K562 (cell line): ENCODE results near the gene DARS2. TPM values are rescaled to one million over a fixed set of nuclear protein-coding genes. Genes with fewer than 3 reads are reported as not detected.

Experiments used
- ATAC-seq: fragments of 200-7000 bp; cut with Tn5 transposase; 3 replicates; pipeline ENCODE4 v1.9.1; 2020; ENCODE audit warnings: moderate library complexity
- BruUV-seq: library from RNA; stranded (reverse); fragments of 400-500 nt; replicated peaks from 2 replicates; lab custom pipeline; 2021; lab: Mats Ljungman, UMichigan
- CTCF ChIA-PET: fragments of 300-600 bp; formaldehyde crosslinking; extraction: SDS; loops from one replicate; lab custom pipeline; 2021; ENCODE audit warnings: low intra/inter-chr PET ratio; lab: Yijun Ruan, JAX
- POLR2A ChIA-PET: fragments of 300-600, 350-650 bp; sonication (Branson Sonifier 250); formaldehyde crosslinking; extraction: SDS; loops from one replicate; lab custom pipeline; 2021; ENCODE audit warnings: antibody characterized with exemption, inconsistent platforms; lab: Yijun Ruan, JAX
- DNase-seq, 4 experiments: peaks; one replicate each; pipeline versions ENCODE4 v3.0.0 to v3.0.0-alpha.2; 2011 to 2018; ENCODE audit warnings: low spot score in 3 of 4, mixed read lengths in 3 of 4; ENCODE audit errors: extremely low read depth in 1 of 4
- FAIRE-seq: peaks from 2 replicates; lab custom pipeline; 2011; peaks lifted over from hg19 to GRCh38; lab: Jason Lieb, UNC
- H2AFZ ChIP-seq: 2 replicates; pipeline ENCODE4 v1.6.0; 2011; ENCODE audit warnings: low read depth, low read length, control low read depth, inconsistent platforms
- H3K27ac ChIP-seq: fragments of 200-600 bp; 3 replicates; pipeline ENCODE4 v1.8.0; 2011; ENCODE audit warnings: low read depth, mild to moderate bottlenecking, control low read depth, inconsistent platforms, low read length, moderate library complexity, mixed read lengths; ENCODE audit errors: extremely low read depth
- H3K27me3 ChIP-seq, 2 experiments: fragments of 300-600 bp in 1 of 2; 2 replicates in 1 of 2; 3 replicates in 1 of 2; pipeline versions ENCODE4 v1.6.0 to v1.8.0; 2011; ENCODE audit warnings: inconsistent platforms in 2 of 2, low read length in 2 of 2, mild to moderate bottlenecking in 1 of 2, mixed read lengths in 1 of 2, moderate library complexity in 1 of 2; ENCODE audit not compliant: control insufficient read depth in 2 of 2, insufficient read depth in 2 of 2
- H3K36me3 ChIP-seq: fragments of 300-600 bp; 3 replicates; pipeline ENCODE4 v1.8.0; 2011; ENCODE audit warnings: mild to moderate bottlenecking, low read length, inconsistent platforms; ENCODE audit not compliant: control insufficient read depth, insufficient read depth
- H3K4me1 ChIP-seq, 2 experiments: fragments of 200-600 bp in 1 of 2; replicated peaks in 1 of 2; 2 replicates in 1 of 2; 3 replicates in 1 of 2; pipeline versions ENCODE4 v1.5.1 to v1.8.0; 2011; ENCODE audit warnings: inconsistent platforms in 2 of 2, low read length in 2 of 2, mild to moderate bottlenecking in 1 of 2, mixed read lengths in 1 of 2, moderate library complexity in 1 of 2; ENCODE audit not compliant: control insufficient read depth in 2 of 2, insufficient read depth in 2 of 2
- H3K4me2 ChIP-seq: 2 replicates; pipeline ENCODE4 v1.6.1; 2011; ENCODE audit warnings: low read length, control low read depth, inconsistent platforms, mixed read lengths; ENCODE audit not compliant: insufficient read depth
- H3K4me3 ChIP-seq: fragments of 200-600 bp; sonication (generic), shearing (Covaris generic); 2 replicates; pipeline ENCODE4 v1.5.1; 2016; ENCODE audit warnings: control low read depth, inconsistent platforms
- H3K79me2 ChIP-seq: fragments of 200-600 bp; 3 replicates; pipeline ENCODE4 v1.8.0; 2011; ENCODE audit warnings: low read length, inconsistent platforms; ENCODE audit not compliant: control insufficient read depth, insufficient read depth
- H3K9ac ChIP-seq, 2 experiments: 2 replicates each; pipeline versions ENCODE4 v1.6.0 to v1.6.1; 2011; ENCODE audit warnings: low read depth in 2 of 2, low read length in 2 of 2, control low read depth in 1 of 2, inconsistent platforms in 1 of 2, mild to moderate bottlenecking in 1 of 2, mixed read lengths in 1 of 2; ENCODE audit not compliant: insufficient read depth in 1 of 2
- H3K9me1 ChIP-seq: one replicate; pipeline ENCODE4 v1.6.0; 2011; ENCODE audit warnings: inconsistent platforms, mild to moderate bottlenecking, low read length, moderate library complexity; ENCODE audit not compliant: control insufficient read depth, insufficient read depth
- H3K9me3 ChIP-seq: replicated peaks from 2 replicates; pipeline ENCODE4 v1.5.1; 2011; ENCODE audit warnings: low read depth, low read length, inconsistent platforms; ENCODE audit not compliant: control insufficient read depth, insufficient read depth
- H4K20me1 ChIP-seq: replicated peaks from 2 replicates; pipeline ENCODE4 v1.6.1; 2011; ENCODE audit warnings: low read length, inconsistent platforms, mixed read lengths; ENCODE audit not compliant: control insufficient read depth, insufficient read depth
- CBFB ChIP-seq: sonication (generic); formaldehyde crosslinking; IDR thresholded peaks from 2 replicates; pipeline ENCODE4 v1.4.0; 2020; ENCODE audit warnings: mild to moderate bottlenecking, missing genetic modification reagents
- CTBP1 ChIP-seq: fragments of 450-650 bp; IDR thresholded peaks from 2 replicates; pipeline ENCODE4 v1.6.1; 2016; ENCODE audit warnings: borderline replicate concordance
- ELF1 ChIP-seq: fragments of 200-800 bp; sonication (Bioruptor generic); IDR thresholded peaks from 2 replicates; pipeline ENCODE4 v1.6.1; 2016; ENCODE audit warnings: missing genetic modification characterization, missing compliant biosample characterization
- EP400 ChIP-seq: fragments of 450-650 bp; IDR thresholded peaks from 2 replicates; pipeline ENCODE4 v1.6.1; 2017; ENCODE audit warnings: antibody characterized with exemption, mild to moderate bottlenecking, moderate library complexity
- FUS ChIP-seq: fragments of 200-400 bp; formaldehyde crosslinking; optimal IDR thresholded peaks from 2 replicates; pipeline ENCODE3; 2017; ENCODE audit warnings: low read depth, low read length
- HDAC6 ChIP-seq: IDR thresholded peaks from 2 replicates; pipeline ENCODE4 v1.6.1; 2012; ENCODE audit warnings: low read depth, mild to moderate bottlenecking, control low read depth, inconsistent platforms, low read length, moderate library complexity
- KAT7 ChIP-seq: sonication (generic); formaldehyde crosslinking; IDR thresholded peaks from 2 replicates; pipeline ENCODE4 v1.8.0; 2022; ENCODE audit warnings: missing genetic modification reagents, mild to moderate bottlenecking, borderline replicate concordance
- LARP7 ChIP-seq: fragments of 450-650 bp; IDR thresholded peaks from 2 replicates; pipeline ENCODE4 v1.6.1; 2016
- MAFG ChIP-seq: fragments of 450-650 bp; conservative IDR thresholded peaks from 2 replicates; pipeline ENCODE4 v1.6.1; 2016; ENCODE audit warnings: missing genetic modification characterization, missing compliant biosample characterization
- MEIS2 ChIP-seq: fragments of 450-650 bp; IDR thresholded peaks from 2 replicates; pipeline ENCODE4 v1.6.1; 2014; ENCODE audit warnings: mild to moderate bottlenecking; ENCODE audit not compliant: partially characterized antibody
- MLLT1 ChIP-seq, 2 experiments: fragments of 450-650 bp; IDR thresholded peaks; 2 replicates each; pipeline ENCODE4 v1.6.1; 2016
- POLR2G ChIP-seq: fragments of 200-400 bp; formaldehyde crosslinking; IDR thresholded peaks from 2 replicates; pipeline ENCODE4 v1.6.1; 2017; ENCODE audit warnings: low read depth, mild to moderate bottlenecking, antibody characterized with exemption, low read length, moderate library complexity
- PTRF ChIP-seq: fragments of 450-650 bp; IDR thresholded peaks from 2 replicates; pipeline ENCODE4 v1.6.1; 2016; ENCODE audit warnings: mild to moderate bottlenecking, missing genetic modification characterization, missing compliant biosample characterization
- SMAD4 ChIP-seq: fragments of 250-450 bp; sonication (Bioruptor Pico); conservative IDR thresholded peaks from 2 replicates; pipeline ENCODE4 v1.8.0; 2021; ENCODE audit warnings: inconsistent platforms, mild to moderate bottlenecking, moderate library complexity
- SRSF7 ChIP-seq: fragments of 200-400 bp; formaldehyde crosslinking; optimal IDR thresholded peaks from 2 replicates; pipeline ENCODE3; 2017; ENCODE audit warnings: mild to moderate bottlenecking, low read depth, low read length
- TCF7 ChIP-seq: sonication (generic); IDR thresholded peaks from 2 replicates; pipeline ENCODE4 v1.6.1; 2016; ENCODE audit warnings: antibody characterized with exemption, borderline replicate concordance
- ZNF124 ChIP-seq: sonication (generic); formaldehyde crosslinking; IDR thresholded peaks from 2 replicates; pipeline ENCODE4 v1.8.1; 2022; ENCODE audit warnings: missing genetic modification reagents
- ZNF507 ChIP-seq: conservative IDR thresholded peaks from 2 replicates; pipeline ENCODE4 v1.6.1; 2017; ENCODE audit warnings: missing genetic modification characterization, missing compliant biosample characterization
- ZNF561 ChIP-seq: fragments of 450-650 bp; formaldehyde crosslinking; conservative IDR thresholded peaks from 2 replicates; pipeline ENCODE4 v1.4.0; 2020; ENCODE audit warnings: mild to moderate bottlenecking, moderate library complexity
- WGBS: fragments of 100-300 bp; shearing (Covaris generic); methylation state at CpG from one replicate; pipeline ENCODE4 v1.1.6; 2016; ENCODE audit warnings: low coverage, mixed read lengths; ENCODE audit not compliant: insufficient coverage; ENCODE audit errors: missing lambda C conversion rate; 5-methylcytosine and 5-hydroxymethylcytosine counted together
- in situ Hi-C: fragments of 300-500 bp; cut with MboI; formaldehyde crosslinking; loops from 4 replicates; pipeline ENCODE4 v1.15.0; 2018; ENCODE audit warnings: inconsistent platforms, mixed read lengths
- intact Hi-C: fragments of 100-400 bp; cut with micrococcal nuclease; formaldehyde crosslinking; loops from 2 replicates; pipeline ENCODE4 v1.14.2; 2022
- polyA plus RNA-seq, 8 experiments: library from polyadenylated mRNA; depleted of rRNA in 4 of 8; stranded (reverse) in 5 of 8; unstranded in 3 of 8; fragments of >200 nt; fragmentation: Nextera tagmentation in 2 of 8; fragmentation: Illumina TruSeq in 1 of 8; extraction: Ambion mirVana in 2 of 8; extraction: Trizol in 1 of 8; gene quantifications; 2 replicates each; pipeline versions ENCODE4 v1.2.1 to v1.2.3, GENCODE V29; 2011 to 2014; ENCODE audit warnings: inconsistent platforms in 1 of 8, missing spikeins in 1 of 8
- total RNA-seq, 7 experiments: library from RNA; depleted of rRNA in 6 of 7; stranded (reverse); fragments of >200 nt in 6 of 7; fragmentation: Illumina TruSeq in 2 of 7; extraction: Trizol in 2 of 7; gene quantifications; 2 replicates each; pipeline versions ENCODE4 v1.2.1 to v1.2.3, GENCODE V29; 2011 to 2021; ENCODE audit warnings: low replicate concordance in 1 of 7
- TF ChIP-seq, protein P1 (sequence below): fragments of 250-450 bp; sonication (Bioruptor Pico); IDR thresholded peaks from 2 replicates; pipeline ENCODE4 v1.6.1; 2021; ENCODE audit warnings: mild to moderate bottlenecking
- TF ChIP-seq, protein P2 (sequence below): sonication (generic); formaldehyde crosslinking; IDR thresholded peaks from 2 replicates; pipeline ENCODE4 v1.8.1; 2023; ENCODE audit warnings: mild to moderate bottlenecking, missing genetic modification reagents

Gene DARS2
- total and polyA plus RNA-seq, 9 of the 15 experiments (the other 6 are each of a cell fraction or from before 2014, with no cell fraction given): 36.4 to 96.7 (median 68.6) TPM

- ATAC-seq (no peak), DNase-seq (peak in 2 of 4 experiments; percentile 47 to 58), FAIRE-seq (no peak)
- ChIA-PET CTCF (no interaction called here), POLR2A (interaction anchor here (0.8 to 9.7 kb wide), 29 partner anchors 10 to 1156 kb away, joined by 3 to 183 read pairs (median 6); partner anchors contain the start of genes CENPL, DARS2, MRPS14 and PRDX6)
- TSS peak; percentile 54 for BruUV-seq
- Histone ChIP-seq H3K9ac (peak overlapping the region; percentile 92 to 97), H3K36me3 (peaks cover 58% of the 10 kb centered on the region), H3K4me2 (peak overlapping the region; percentile 100), H3K4me1 (peaks cover 17 to 34% of the 10 kb centered on the region in 2 experiments), H3K9me1 (peaks cover 2% of the 10 kb centered on the region), H4K20me1 (peaks cover 47% of the 10 kb centered on the region), H2AFZ (peak overlapping the region; percentile 25; the same call in 1 of the 2 replicates), H3K4me3 (peak overlapping the region; percentile 86), H3K79me2 (peaks cover 79% of the 10 kb centered on the region), H3K27ac (peak overlapping the region; percentile 95), H3K27me3 (no peaks in the 10 kb centered on the region; a peak in 1 of 5 replicates), H3K9me3 (no peaks in the 10 kb centered on the region)
- intact Hi-C loops (loop anchor here (5.0 kb wide), 1 partner anchor 390 kb away; the partner anchor contains the start of gene PRDX6), in situ Hi-C loops (no loop called here)
- WGBS: under 1% methylated on average over 32 of the region's 32 CpGs
- TF ChIP-seq FUS (no peak), CBFB (CRISPR knock-in tag) (0 out of 2 replicates have a peak, but pooled peaks have one; percentile 73), ELF1 (no peak), MEIS2 (no peak), POLR2G (peak; percentile 74), TCF7 (no peak), KAT7 (CRISPR knock-in tag) (peak; percentile 91; the same call in 1 of the 2 replicates), EP400 (no peak), HDAC6 (no peak), SRSF7 (no peak), ZNF124 (CRISPR knock-in tag) (no peak), MLLT1 (IDR thresholded peaks at IDR 0.05) (no peak), MAFG (peak; percentile 32; the same call in 1 of the 2 replicates), ZNF507 (tag) (no peak), ZNF561 (no peak), PTRF (tag) (no peak), CTBP1 (no peak), SMAD4 (no peak), LARP7 (no peak; the same call in 1 of the 2 replicates)
- TF ChIP-seq, protein P1, sequence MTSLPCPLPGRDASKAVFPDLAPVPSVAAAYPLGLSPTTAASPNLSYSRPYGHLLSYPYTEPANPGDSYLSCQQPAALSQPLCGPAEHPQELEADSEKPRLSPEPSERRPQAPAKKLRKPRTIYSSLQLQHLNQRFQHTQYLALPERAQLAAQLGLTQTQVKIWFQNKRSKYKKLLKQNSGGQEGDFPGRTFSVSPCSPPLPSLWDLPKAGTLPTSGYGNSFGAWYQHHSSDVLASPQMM (CRISPR knock-in tag): 0 out of 2 replicates have a peak, but pooled peaks have one; percentile 21
- TF ChIP-seq, protein P2, sequence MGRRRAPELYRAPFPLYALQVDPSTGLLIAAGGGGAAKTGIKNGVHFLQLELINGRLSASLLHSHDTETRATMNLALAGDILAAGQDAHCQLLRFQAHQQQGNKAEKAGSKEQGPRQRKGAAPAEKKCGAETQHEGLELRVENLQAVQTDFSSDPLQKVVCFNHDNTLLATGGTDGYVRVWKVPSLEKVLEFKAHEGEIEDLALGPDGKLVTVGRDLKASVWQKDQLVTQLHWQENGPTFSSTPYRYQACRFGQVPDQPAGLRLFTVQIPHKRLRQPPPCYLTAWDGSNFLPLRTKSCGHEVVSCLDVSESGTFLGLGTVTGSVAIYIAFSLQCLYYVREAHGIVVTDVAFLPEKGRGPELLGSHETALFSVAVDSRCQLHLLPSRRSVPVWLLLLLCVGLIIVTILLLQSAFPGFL (CRISPR knock-in tag): 0 out of 2 replicates have a peak, but pooled peaks have one; percentile 97
Observed at GRCh38 chr1:173867141-173867752, 42.8 kb downstream of the DARS2 start.
